Measurements from ENCODE around the gene IL1R2. TPM values are rescaled to one million over a fixed set of nuclear protein-coding genes. Genes with fewer than 3 reads are reported as not detected.

IL1R2 gene
- total RNA-seq, 4 donors from 2014 or later, result 1.1 to 25.2 (median 10.0) TPM

GRCh38 chr2:101983928-101984327 is 7.8 kb upstream of the IL1R2 start:
- peak in 2 of 4 experiments; percentile 10 to 19 for TF ChIP-seq CTCF (IDR thresholded peaks at IDR 0.05)
- no peak for TF ChIP-seq POLR2AphosphoS5 (IDR thresholded peaks at IDR 0.05)
- no peak overlapping the region for H3K4me3 ChIP-seq
- H3K9me3 ChIP-seq, result no peaks in the 10 kb centered on the region
- H3K27me3 ChIP-seq, result no peaks in the 10 kb centered on the region
- no peak overlapping the region for H3K27ac ChIP-seq
- WGBS, 2 donors (ENCODE audit: low coverage in 1 of 2), result 68 to 100% methylated on average over 1 to 2 of the region's 2 CpGs
- no peak for ATAC-seq
- peaks cover 0 to 8% (median 0%) of the 10 kb centered on the region in 3 donors for H3K4me1 ChIP-seq
- no peaks in the 10 kb centered on the region for H3K36me3 ChIP-seq

GRCh38 chr2:101984656-101985055 is 7.1 kb upstream of the IL1R2 start:
- 47 to 72% methylated on average over 3 to 5 of the region's 9 CpGs for WGBS, 2 donors (ENCODE audit: low coverage in 1 of 2)
- Histone ChIP-seq H3K4me1 (peaks cover 0 to 8% (median 0%) of the 10 kb centered on the region in 3 donors), H3K4me3 (no peak overlapping the region), H3K27me3 (no peaks in the 10 kb centered on the region), H3K27ac (no peak overlapping the region), H3K36me3 (no peaks in the 10 kb centered on the region), H3K9me3 (no peaks in the 10 kb centered on the region)
- no peak for ATAC-seq
- TF ChIP-seq POLR2AphosphoS5 (IDR thresholded peaks at IDR 0.05) (no peak), CTCF (IDR thresholded peaks at IDR 0.05) (no peak), POLR2A (IDR thresholded peaks at IDR 0.05) (no peak), EP300 (IDR thresholded peaks at IDR 0.05) (no peak)

GRCh38 chr2:101985101-101985792 is 6.5 kb upstream of the IL1R2 start:
- no peak for TF ChIP-seq EP300 (IDR thresholded peaks at IDR 0.05)
- TF ChIP-seq POLR2A (IDR thresholded peaks at IDR 0.05), result no peak
- no peak for TF ChIP-seq POLR2AphosphoS5 (IDR thresholded peaks at IDR 0.05)
- no peak for TF ChIP-seq CTCF (IDR thresholded peaks at IDR 0.05)
- Histone ChIP-seq H3K27me3 (no peaks in the 10 kb centered on the region), H3K27ac (no peak overlapping the region), H3K4me1 (peaks cover 0 to 8% (median 0%) of the 10 kb centered on the region in 3 donors), H3K36me3 (no peaks in the 10 kb centered on the region), H3K4me3 (no peak overlapping the region), H3K9me3 (no peaks in the 10 kb centered on the region)
- no peak for ATAC-seq
- WGBS, 2 donors (ENCODE audit: low coverage in 1 of 2), result 91% methylated on average over 5 of the region's 7 CpGs; no CpG with 5 or more reads in 1 of the 2 donors

GRCh38 chr2:101985793-101986164 is 6.0 kb upstream of the IL1R2 start:
- Histone ChIP-seq H3K9me3 (no peaks in the 10 kb centered on the region), H3K4me3 (no peak overlapping the region), H3K27ac (no peak overlapping the region), H3K4me1 (peaks cover 0 to 8% (median 0%) of the 10 kb centered on the region in 3 donors), H3K27me3 (no peaks in the 10 kb centered on the region), H3K36me3 (no peaks in the 10 kb centered on the region)
- 91% methylated on average over 6 to 7 of the region's 7 CpGs for WGBS, 2 donors (ENCODE audit: low coverage in 1 of 2)
- TF ChIP-seq EP300 (IDR thresholded peaks at IDR 0.05) (no peak), POLR2A (IDR thresholded peaks at IDR 0.05) (no peak), POLR2AphosphoS5 (IDR thresholded peaks at IDR 0.05) (no peak), CTCF (IDR thresholded peaks at IDR 0.05) (no peak)
- no peak for ATAC-seq

- Histone ChIP-seq H3K9me3 (no peaks in the 10 kb centered on the region), H3K4me3 (no peak overlapping the region), H3K27ac (no peak overlapping the region), H3K27me3 (no peaks in the 10 kb centered on the region), H3K36me3 (no peaks in the 10 kb centered on the region), H3K4me1 (peaks cover 0 to 8% (median 0%) of the 10 kb centered on the region in 3 donors)
- ATAC-seq, result no peak
- 80% methylated on average over 2 of the region's 4 CpGs; no CpG with 5 or more reads in 1 of the 2 donors for WGBS, 2 donors (ENCODE audit: low coverage in 1 of 2)
- TF ChIP-seq POLR2A (IDR thresholded peaks at IDR 0.05) (no peak), POLR2AphosphoS5 (IDR thresholded peaks at IDR 0.05) (no peak), CTCF (IDR thresholded peaks at IDR 0.05) (no peak), EP300 (IDR thresholded peaks at IDR 0.05) (no peak)
Measured at GRCh38 chr2:101986376-101986775, 5.4 kb upstream of the IL1R2 start.
